GM18858 (cell line): ENCODE results near the gene MAP3K4.
A peak's percentile ranks its signal among the peaks of the same experiment; 100 is the strongest.
"Not testable (repeated sequence)": the region's sequence is repeated elsewhere in the genome, so short reads cannot be mapped to it uniquely, and the experiment has no call there.

ENCODE experiments used
- ATAC-seq: cut with Tn5 transposase; IDR thresholded peaks from one replicate; pipeline ENCODE4 v1.9.1; 2021; ENCODE audit not compliant: unreplicated experiment

The MAP3K4 gene

DNA sequence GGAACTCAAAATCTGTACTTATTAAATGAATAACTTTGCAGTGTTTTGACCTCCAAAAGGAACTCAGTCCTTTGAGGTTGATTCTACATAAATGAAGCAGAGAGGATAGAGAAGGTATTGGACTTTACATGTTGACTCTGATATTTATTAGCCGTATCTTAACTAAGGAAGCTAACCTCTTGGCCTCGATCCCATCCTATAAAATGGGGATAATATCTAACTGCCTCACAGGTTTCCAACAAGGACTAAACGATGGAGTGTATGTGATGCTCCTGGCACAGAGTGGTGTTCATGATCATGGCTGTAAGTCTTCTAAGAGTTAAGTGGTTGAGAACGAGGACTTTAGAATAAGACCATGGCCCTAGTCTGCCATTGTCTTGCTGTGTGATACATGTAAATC lies 24.2 kb upstream of the MAP3K4 start:
- no peak for ATAC-seq

DNA sequence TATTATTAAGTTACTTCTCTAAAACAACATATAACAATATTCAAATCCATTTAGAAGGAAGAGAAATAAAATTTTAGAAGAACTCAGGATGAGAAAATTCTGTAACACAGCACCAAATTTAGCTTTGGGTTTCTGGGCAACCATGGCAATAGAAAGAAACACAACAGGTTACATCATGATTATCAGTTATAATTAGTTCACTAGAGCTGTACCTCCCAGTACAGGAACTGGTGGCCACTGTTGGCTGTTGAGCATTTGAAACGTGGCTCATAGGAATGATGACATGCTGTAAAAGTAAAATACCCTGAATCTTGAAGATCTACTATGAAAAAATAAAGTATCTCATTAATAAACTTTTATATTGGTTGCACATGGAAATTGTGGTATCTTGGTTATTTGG lies 23.7 kb upstream of the MAP3K4 start:
- ATAC-seq: no peak

DNA sequence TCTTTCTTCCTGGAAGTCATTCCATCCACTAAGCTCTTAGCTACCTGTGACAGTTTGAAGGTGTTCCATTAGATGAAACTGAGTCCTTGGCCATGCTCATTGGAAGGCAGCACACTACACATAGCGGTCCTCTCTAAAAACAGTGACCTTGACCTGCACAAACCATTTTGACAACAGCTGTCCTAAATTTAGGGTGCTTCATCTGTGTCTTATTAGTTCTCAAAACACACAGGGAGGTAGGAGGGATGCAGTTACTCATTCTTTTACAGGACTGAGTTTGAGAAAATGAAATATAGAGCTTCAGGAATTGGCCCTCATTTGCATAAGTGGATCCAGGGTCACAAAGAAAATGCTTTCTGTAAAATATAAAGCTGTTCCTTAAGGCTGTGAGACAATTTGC lies 20.4 kb upstream of the MAP3K4 start:
- no peak for ATAC-seq

DNA sequence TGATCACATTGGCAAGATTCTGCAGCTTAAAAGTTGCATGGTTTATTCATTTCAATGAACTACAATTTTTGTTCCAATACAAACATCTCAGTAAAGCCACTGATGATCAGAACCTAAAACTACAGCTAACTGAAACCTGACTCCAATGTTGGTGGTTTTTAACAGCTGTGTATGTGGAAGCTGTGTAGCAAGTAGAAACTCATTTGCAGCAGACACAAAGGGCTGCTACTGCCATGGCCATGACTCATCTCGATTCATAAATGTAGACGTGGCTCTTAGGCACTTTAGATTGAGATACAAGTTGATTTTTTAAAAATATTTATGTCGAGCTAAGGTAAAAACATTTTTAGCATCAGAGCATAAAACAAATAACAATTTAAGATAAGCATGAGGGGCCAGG lies 19.5 kb upstream of the MAP3K4 start:
- no peak for ATAC-seq

DNA sequence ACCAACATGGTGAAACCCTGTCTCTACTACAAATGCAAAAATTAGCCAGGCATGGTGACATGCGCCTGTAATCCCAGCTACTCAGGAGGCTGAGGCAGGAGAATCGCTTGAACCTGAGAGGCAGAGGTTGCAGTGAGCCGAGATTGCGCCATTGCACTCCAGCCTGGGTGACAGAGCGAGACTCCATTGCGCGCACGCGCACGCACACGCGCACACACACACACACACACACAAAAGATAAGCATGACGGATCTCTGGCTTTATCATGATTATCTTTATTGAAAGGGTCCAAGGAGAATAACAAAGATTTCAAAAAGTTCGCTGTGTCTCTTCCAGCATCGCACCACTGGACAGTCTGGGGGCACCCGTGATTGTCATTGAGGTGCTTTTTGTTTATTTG lies 19.0 kb upstream of the MAP3K4 start:
- ATAC-seq: not testable (repeated sequence)

DNA sequence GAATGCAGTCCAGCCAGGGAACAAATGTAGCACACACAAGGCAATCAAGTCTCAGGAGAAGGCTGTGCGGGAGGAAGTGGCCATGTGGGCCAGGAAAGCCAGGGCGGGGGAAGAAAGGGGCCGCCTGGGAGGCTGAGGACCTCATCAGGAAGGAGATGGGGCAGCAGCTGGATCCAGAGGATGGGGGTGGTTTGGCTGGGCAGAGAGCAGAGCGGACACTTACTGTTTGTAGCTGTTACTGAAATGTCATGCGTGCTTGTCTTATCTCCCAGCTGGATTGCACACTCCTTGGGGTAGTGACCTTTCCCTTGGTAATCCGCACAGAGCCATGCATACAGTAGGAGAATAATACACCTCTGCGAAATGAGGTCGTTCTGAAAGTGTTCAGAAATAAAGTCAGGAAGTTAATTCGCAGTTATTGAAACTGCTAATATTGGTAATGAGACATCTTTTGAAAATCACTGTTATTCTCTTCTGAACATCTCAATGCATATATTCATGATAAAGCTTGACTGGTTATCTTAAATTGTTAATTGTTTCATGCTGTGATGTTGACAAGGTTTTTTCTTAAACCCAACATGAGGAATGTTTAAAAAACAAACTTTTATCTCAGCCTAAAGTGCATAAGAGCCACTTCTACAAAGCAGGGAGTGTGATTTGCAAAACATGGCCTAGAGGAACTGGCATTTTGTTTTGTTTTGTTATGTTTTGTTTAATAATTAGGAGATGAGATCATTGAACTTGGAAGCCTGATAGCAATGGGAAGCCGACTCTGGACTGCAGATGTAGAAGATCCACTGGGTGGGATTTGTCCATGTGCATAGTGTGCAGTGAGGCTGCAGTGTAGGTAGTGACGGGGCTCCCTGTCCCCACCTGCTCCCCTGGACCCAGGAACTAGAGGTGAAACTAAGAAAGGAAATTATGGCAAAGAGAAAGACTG lies 18.0 kb upstream of the MAP3K4 start:
- no peak for ATAC-seq

DNA sequence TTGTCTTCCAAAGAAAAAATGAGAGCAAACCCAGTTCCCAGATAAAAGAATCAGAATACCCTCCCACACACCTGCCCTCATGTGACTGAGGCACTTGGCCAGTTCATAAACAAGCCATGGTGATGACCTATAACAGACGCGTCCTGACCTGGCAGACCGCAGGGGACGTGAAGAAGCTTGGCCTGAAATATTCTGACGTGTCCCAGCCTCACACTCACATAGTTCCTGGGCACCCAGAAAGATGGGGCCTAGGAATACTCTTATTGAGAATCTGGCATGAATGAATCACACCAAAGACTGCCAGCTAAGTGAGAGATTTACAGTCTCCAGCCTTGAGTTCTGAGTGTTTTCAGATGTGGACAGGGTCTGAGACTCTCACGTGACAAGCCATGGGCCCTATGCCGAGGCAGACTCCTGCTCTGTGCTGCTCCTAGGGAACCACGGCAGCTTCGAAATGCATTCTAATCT lies 17.2 kb upstream of the MAP3K4 start:
- ATAC-seq: no peak

DNA sequence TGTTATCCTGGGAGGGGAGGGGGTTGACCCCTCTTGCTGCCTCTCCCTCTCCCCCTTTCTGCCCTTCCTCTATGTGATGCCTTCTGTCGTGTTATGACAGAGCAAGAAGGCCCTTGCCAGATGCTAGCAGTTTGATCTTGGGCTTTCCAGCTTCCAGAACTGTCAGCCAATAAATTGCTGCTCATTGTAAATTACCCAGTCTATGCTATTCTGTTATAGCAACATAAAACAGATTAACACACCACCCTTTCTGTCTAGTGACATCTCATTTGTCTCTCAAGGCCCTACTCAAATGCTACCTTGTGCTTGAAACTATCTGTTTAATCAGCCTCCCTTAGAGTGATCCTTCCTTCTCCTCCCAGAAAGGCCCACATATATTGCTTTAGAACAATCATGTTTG lies 16.4 kb upstream of the MAP3K4 start:
- no peak for ATAC-seq

DNA sequence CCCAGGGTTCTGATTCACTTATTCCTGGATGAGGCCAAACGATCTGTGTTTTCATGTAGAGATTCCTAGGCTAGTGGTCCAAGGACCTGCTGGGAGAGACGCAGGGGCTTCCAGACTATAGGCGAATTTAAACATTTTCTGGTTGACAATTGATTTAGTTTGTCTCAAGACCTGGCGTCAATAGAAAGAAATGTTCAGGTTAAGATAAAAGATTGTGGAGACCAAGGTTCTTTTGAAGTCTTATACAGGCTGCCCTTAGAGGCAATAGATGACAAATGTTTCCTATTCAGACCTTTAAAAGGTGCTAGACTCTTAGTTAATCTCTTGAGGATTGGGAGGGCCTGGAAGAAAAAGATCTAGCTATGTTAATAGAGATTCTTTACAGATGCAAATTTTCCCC lies 15.6 kb upstream of the MAP3K4 start:
- not testable (repeated sequence) for ATAC-seq

DNA sequence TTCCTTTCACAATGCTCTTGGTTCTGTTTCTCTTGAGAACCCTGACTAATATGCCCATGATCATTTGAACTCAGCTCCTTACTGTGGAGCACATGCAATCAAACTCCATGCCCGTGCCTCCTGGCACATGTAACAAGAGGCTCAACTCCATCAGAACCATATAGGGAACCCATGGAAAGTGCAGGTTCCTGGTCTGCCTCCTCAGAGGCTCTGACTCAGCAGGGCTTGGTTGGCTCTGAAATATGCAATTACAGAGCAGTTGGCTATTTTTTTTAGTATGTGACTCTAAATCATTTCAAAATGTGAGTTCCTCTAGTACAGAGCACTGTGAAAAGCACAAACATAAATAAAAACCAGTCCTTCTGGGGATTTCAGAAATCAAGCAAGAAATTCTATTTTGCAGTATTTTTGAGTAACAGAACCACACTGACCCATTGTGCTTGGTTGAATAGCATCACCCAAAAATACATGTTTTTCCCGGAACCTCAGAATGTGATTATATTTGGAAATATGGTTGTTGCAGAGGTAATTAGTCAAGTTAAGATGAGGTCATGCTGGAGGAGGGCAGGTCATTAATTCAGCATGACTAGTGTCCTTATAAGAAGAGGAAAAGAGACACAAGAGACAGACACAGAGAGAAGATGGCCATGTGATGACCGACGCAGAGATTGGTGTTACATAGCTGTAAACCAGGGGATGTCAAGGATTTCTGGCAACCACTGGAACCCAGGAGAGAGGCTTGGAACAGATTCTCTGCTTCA lies 13.2 kb upstream of the MAP3K4 start:
- ATAC-seq: no peak

DNA sequence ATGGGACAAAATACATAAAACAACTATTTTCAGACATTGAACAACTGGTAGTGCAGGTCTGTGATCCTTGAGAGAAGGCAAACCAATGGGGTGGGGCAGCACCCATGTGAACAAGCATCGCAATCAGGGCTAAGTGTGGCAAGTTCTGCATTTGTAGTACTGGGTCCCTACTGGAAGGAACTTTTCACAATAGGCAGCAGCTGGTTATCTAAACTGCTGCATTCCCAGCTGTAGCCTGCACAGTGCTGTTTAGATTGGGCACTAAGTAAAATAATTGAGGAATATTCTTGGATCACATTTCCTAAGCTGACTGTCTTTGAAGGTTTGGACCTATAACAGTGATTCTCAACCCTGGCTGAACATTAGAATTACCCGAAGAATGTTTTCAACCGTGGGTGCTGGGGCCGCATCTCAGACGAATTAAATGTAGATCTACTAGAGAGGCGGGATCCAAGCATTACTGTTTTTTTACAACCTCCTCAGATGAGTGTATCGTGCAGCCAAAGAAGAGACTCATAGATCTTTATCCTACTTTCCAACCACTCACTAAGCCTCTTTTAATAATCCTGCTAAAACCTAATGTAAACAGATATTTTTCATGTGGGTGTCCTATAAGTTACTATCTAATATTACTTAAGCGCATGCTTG lies 12.4 kb upstream of the MAP3K4 start:
- ATAC-seq: no peak

DNA sequence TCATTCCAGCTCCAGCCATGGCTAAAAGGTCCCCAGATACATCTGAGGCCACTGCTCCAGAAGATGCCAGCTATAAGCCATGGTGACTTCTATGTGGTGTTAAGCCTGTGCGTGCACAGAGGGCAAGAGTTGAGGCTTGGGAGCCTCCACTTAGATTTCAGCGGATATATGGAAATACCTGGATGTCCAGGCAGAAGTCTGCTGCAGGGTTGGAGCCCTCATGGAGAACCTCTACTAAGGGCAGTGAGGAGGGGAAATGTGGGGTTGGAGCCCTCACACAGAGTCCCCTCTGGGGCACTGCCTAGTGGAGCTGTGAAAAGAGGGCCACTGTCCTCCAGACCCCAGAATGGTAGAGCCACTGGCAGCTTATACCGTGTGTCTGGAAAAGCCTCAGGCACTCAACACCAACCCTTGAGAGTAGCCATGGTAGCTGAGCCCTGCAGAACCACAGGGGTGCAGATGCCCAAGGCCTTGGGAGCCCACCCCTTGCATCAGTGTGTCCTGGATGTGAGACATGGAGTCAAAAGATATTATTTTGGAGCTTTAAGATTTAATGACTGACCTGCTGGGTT lies 8.1 kb upstream of the MAP3K4 start:
- ATAC-seq: not testable (repeated sequence)

DNA sequence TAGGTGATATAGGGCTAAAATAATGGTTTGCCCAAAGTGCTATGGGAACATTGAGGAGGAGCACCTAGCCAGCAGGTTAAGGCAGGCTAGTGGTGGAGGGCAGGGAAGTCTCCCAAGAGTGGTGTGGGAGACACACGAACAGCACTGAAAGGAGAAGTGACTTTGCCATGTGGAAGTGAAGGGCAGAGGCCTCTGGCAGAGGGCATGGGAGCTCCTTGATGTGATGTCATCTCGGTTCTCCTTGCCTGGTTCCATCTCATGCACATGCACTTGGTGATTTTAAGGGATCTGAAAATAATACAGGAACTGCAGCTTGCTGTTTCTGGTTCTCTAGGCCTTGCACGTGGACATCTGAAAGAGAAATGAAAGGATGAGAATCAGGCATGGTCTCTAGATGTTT lies 4.7 kb upstream of the MAP3K4 start:
- no peak for ATAC-seq

DNA sequence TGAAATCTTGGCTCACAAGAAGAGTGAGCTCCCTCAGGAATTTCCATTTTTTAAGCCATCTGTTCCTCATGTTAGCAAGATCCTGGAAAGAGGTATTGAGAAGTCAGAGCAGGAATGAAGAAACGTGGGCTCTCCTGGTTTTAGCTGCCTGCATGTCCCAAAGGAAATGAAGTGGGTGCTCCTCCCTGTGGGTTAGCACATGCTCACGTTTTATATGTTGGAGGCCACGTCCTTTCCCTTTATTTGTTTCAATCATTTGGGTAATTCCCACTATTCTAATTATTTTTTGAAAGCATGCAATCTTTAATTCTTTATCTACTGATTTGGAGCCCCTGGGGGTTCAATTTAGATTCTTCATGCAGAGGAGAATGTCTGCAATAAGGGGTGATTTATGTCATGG lies 4.3 kb upstream of the MAP3K4 start:
- ATAC-seq: no peak

DNA sequence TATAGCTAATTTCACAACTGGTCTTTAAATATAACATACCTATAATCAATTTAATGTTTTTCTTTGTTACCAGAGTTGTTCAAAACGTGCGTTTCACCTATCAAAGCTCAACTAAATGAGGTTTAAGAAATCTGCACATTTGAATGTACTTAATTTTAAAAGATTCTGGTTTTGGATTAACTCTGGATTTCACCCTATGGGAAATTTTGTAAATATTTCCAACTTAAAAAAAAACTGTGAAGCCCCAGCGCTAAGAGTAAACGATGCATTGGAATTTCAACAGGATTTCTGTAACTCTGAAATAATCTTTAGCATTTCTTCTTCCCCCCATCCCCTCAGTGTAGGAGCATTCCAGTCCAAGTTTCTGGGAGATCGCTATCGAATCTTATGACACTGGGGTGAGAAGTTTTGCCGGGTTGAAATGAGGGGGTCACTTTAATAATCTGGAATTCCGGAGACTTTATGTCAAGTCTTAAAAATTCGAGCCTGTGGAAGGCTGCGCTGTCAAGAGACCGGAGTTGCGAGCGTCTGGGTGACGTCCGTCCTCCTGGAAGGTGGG lies 643 bp upstream of the MAP3K4 start:
- ATAC-seq: no peak

DNA sequence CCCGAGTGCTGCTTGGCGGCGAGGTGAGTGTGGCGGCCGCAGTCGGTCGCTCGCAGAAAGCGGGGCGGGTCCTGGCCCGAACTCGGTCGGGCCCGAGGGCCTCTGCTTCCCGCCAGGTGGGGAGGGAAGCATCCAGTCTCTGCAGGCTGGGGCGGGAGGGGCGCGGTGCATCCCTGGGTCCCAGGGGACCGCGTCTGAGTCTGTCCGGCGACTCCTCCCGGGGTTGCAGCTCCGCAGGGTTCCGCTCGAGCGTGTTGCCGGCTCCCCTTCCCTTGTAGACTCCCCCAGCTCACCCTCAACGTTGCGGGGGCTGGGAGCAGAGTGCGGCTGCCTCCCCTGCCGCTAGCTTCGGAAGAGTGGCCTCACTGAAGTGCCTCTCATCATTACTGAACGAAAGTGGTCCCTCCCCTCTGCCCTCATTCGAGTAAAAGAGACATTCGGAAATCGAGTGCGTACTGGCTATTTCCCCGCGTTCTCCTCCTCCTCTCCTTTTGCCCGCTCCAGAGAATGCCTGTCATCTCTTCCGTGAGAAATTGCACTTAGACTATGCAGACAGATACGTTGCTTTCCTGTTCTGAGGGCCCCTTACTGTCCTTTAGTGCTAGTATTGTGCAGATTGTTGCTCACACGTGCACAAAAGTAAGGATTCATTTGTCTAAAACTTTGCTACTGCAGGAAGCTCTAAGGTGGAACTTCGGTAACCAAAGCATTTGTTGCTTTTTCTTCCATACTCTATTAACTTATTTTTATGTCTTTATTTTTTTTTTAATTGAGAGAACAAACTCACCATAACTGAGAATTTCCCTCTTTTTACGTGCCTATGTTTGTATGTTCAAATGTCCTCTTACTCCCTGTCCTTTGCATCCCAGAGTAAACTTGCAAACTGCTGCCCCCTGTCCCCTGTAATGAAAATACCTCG lies 751 bp downstream of the MAP3K4 start:
- peak; percentile 29 for ATAC-seq

DNA sequence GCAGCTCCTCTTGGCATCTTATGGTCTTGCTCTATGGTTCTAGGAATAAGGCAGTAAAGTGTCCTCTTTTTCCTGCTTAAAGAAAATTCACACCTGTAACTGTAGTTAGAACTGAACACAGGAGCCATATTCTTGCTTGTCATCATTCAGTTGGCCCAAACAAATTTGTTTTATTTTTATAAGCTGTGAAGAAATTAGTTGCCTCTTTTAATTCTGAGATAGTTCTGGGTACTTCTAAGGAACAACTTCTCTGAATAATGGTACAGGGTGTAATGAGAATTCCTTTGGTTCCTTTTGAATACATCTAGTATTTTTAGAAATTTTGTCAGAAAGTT lies 1.4 kb downstream of the MAP3K4 start:
- no peak for ATAC-seq

DNA sequence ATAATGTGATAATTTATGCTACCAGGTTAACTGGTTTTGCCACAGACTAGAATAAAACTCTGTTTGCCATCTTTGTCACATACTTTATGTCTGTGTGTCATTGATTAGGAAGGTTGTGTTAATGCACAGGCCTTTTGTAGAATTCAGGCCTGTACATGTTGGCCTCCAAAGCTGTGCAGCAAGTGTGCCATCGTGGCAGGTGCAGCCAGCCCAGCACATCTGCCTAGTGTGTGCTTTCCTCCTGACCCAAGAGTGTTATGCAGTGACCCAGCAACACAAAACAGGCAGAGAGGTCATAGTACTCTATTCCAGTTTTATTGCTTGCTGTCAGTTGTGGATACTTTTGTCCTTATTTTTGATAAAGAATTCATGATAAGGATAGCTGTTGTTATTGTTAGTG lies 3.7 kb downstream of the MAP3K4 start:
- no peak for ATAC-seq

DNA sequence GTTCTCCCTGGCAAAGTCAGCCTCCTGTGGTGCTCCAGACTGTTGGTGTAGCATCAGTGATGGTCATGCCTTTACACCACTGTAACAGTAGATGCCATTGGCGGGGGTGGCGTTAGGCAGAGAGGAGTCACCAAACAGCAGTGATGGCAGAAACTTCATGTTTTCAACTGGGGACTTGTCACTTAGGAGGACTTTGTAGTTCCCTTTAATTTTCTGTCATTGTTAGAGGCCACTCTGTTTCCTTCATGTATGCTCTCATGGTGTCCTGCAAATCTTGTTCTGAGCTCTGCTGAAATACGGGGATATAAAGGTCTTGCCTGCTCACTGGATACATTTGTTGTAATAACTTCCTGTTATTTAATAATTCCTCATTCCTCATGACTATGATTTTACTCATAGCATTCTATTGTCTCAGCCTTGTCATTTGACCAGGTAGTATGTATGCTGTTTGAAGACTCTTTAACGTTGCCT lies 4.6 kb downstream of the MAP3K4 start:
- ATAC-seq: no peak

DNA sequence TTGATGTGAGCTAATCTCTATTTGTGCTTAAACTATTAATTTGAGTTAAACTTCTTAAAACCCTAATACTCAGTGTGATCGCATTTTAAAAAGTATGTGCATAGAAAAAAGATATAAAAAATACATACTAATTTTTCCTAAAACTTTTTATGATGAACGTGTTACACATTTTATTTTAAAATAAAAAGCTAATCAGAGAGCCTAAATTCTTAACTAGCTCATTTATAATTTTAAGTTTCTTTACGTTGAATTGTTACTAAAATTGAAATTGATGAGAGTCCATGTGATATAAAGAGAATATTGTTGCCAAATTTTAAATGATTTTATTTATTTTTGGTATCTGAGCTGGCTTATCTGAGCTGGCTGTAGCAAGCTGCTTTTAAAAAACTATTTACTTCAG lies 6.6 kb downstream of the MAP3K4 start:
- no peak for ATAC-seq
